T-cell (primary cell): ENCODE results near the gene GPNMB. TPM values are rescaled to one million over a fixed set of nuclear protein-coding genes. Genes with fewer than 3 reads are reported as not detected.

Source experiments
- ATAC-seq, 4 experiments: fragments of 200-7000 bp in 3 of 4; fragments of 150-1000 bp in 1 of 4; cut with Tn5 transposase; replicated peaks in 1 of 4; 1 replicate in 3 of 4; 2 replicates in 1 of 4; pipeline ENCODE4 v1.10.0; 2021; ENCODE audit warnings: moderate library complexity in 3 of 4, mild to moderate bottlenecking in 2 of 4, moderate number of reproducible peaks in 1 of 4
- CTCF ChIA-PET, 2 donors: fragments of 300-600 bp; sonication (Branson Sonifier 250); formaldehyde crosslinking; loops; one replicate each; lab custom pipeline; 2022; ENCODE audit warnings: antibody characterized with exemption in 2 of 2; lab: Charles Lee
- POLR2A ChIA-PET, 2 donors: fragments of 300-600 bp; sonication (Branson Sonifier 250); formaldehyde crosslinking; loops; one replicate each; lab custom pipeline; 2022; ENCODE audit warnings: antibody characterized with exemption in 2 of 2; lab: Charles Lee
- DNase-seq, 35 experiments: peaks; one replicate each; pipeline versions ENCODE4 v3.0.0 to v3.0.0-alpha.2; 2013 to 2023
- H3K27ac ChIP-seq: one replicate; pipeline ENCODE4 v1.5.1; 2013; ENCODE audit warnings: low read length
- H3K27me3 ChIP-seq, 2 experiments: replicated peaks in 1 of 2; 1 replicate in 1 of 2; 2 replicates in 1 of 2; pipeline versions ENCODE4 v1.6.1 to v1.7.0; 2013; ENCODE audit warnings: low read length in 1 of 2, mixed read lengths in 1 of 2; ENCODE audit not compliant: control insufficient read depth in 2 of 2, insufficient read depth in 2 of 2; ENCODE audit errors: extremely low read depth in 1 of 2
- H3K36me3 ChIP-seq, 2 donors: 1 replicate in 1 of 2; 2 replicates in 1 of 2; pipeline versions ENCODE4 v1.6.1 to v1.7.0; 2013; ENCODE audit warnings: low read length in 1 of 2; ENCODE audit not compliant: control insufficient read depth in 2 of 2, insufficient read depth in 1 of 2; ENCODE audit errors: extremely low read depth in 1 of 2
- H3K4me1 ChIP-seq, 2 experiments: 1 replicate in 1 of 2; 2 replicates in 1 of 2; pipeline versions ENCODE4 v1.6.1 to v1.7.0; 2013; ENCODE audit warnings: low read length in 2 of 2, mixed read lengths in 1 of 2; ENCODE audit not compliant: insufficient read depth in 2 of 2, control insufficient read depth in 1 of 2; ENCODE audit errors: extremely low read depth in 1 of 2
- H3K4me3 ChIP-seq, 2 donors: 1 replicate in 1 of 2; 2 replicates in 1 of 2; pipeline versions ENCODE4 v1.5.1 to v1.7.0; 2013; ENCODE audit warnings: mild to moderate bottlenecking in 2 of 2, low read length in 1 of 2, moderate library complexity in 1 of 2; ENCODE audit not compliant: control insufficient read depth in 1 of 2; ENCODE audit errors: extremely low read depth in 1 of 2
- H3K9me3 ChIP-seq: 2 replicates; pipeline ENCODE4 v1.7.0; 2013
- H3K27ac Mint-ChIP-seq, 2 donors: one replicate each; pipeline ENCODE4 v1.8.0; 2020 to 2021; ENCODE audit warnings: mild to moderate bottlenecking in 2 of 2, mixed read lengths in 2 of 2
- H3K27me3 Mint-ChIP-seq, 2 donors: one replicate each; pipeline ENCODE4 v1.8.0; 2021 to 2022; ENCODE audit warnings: mixed read lengths in 2 of 2
- H3K36me3 Mint-ChIP-seq: one replicate; pipeline ENCODE4 v1.8.0; 2021; ENCODE audit warnings: mixed read lengths
- H3K4me1 Mint-ChIP-seq, 3 donors: one replicate each; pipeline ENCODE4 v1.8.0; 2020 to 2022; ENCODE audit warnings: mixed read lengths in 3 of 3, mild to moderate bottlenecking in 1 of 3
- H3K4me3 Mint-ChIP-seq, 3 donors: one replicate each; pipeline ENCODE4 v1.8.0; 2020 to 2022; ENCODE audit warnings: mild to moderate bottlenecking in 3 of 3, mixed read lengths in 3 of 3, moderate library complexity in 3 of 3
- H3K9me3 Mint-ChIP-seq, 3 donors: one replicate each; pipeline ENCODE4 v1.8.0; 2020 to 2022; ENCODE audit warnings: mixed read lengths in 3 of 3
- WGBS: methylation state at CpG from one replicate; pipeline ENCODE4 v1.1.5; 2013; ENCODE audit warnings: missing lambda C conversion rate; ENCODE audit not compliant: insufficient coverage; 5-methylcytosine and 5-hydroxymethylcytosine counted together
- total RNA-seq, 35 experiments: library from RNA in 6 of 35; stranded (reverse) in 6 of 35; fragments of 120-200 nt in 1 of 35; gene quantifications; one replicate each; pipeline versions ENCODE4 v1.2.1 to v1.2.4 and lab custom pipeline; 2013 to 2026

Gene GPNMB
- total RNA-seq, 5 donors from 2014 or later (not counting 1 experiment from before 2014, with no cell fraction given) = 0.76 to 1.4 (median 0.82) TPM; not detected in 2

DNA sequence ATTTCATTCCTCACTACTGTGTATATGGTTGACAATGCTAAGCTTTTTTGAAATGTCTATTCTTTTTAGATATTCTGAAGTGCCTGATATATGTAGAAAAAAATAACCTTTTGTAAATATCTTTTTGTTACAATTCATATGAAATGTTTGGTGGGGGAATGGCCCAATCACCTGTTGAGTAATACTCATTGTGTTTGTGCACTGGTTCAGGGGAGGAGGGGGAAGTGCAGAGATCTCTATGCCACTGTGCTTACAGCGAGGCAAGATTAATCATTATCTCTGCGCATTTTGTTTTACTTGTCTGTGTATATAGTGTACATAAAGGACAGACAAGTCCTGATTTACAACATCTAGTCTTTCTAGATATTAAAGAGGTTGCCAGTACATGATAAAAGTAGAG, 39.6 kb upstream of the GPNMB start:
- no peaks in the 10 kb centered on the region for H3K9me3 Mint-ChIP-seq
- peaks cover 26 to 30% of the 10 kb centered on the region in 2 donors for H3K27me3 Mint-ChIP-seq
- no peak for ATAC-seq
- ChIA-PET CTCF (no interaction called here), POLR2A (no interaction called here)
- Histone ChIP-seq H3K27me3 (peaks cover 0 to 18% of the 10 kb centered on the region in 2 experiments), H3K4me3 (no peak overlapping the region), H3K27ac (no peak overlapping the region), H3K9me3 (no peaks in the 10 kb centered on the region), H3K36me3 (no peaks in the 10 kb centered on the region), H3K4me1 (no peaks in the 10 kb centered on the region)
- peaks cover 26% of the 10 kb centered on the region for H3K36me3 Mint-ChIP-seq
- DNase-seq = no peak
- peak overlapping the region in 1 of 3 donors; percentile 57 for H3K4me3 Mint-ChIP-seq
- peaks cover 0 to 8% (median 4%) of the 10 kb centered on the region in 3 donors for H3K4me1 Mint-ChIP-seq
- WGBS = no CpG with 5 or more reads among the region's 2 CpGs
- H3K27ac Mint-ChIP-seq = no peak overlapping the region

GRCh38 chr7:23207884-23208283, 38.7 kb upstream of the GPNMB start:
- H3K9me3 ChIP-seq = no peaks in the 10 kb centered on the region
- H3K27me3 Mint-ChIP-seq = peaks cover 26 to 30% of the 10 kb centered on the region in 2 donors
- no peaks in the 10 kb centered on the region for H3K4me1 ChIP-seq
- H3K27me3 ChIP-seq = peaks cover 0 to 18% of the 10 kb centered on the region in 2 experiments
- H3K27ac Mint-ChIP-seq = no peak overlapping the region
- ChIA-PET POLR2A (no interaction called here), CTCF (no interaction called here)
- DNase-seq (no peak), ATAC-seq (no peak)
- H3K36me3 ChIP-seq = no peaks in the 10 kb centered on the region
- H3K36me3 Mint-ChIP-seq = peaks cover 23% of the 10 kb centered on the region
- H3K9me3 Mint-ChIP-seq = no peaks in the 10 kb centered on the region
- H3K27ac ChIP-seq = no peak overlapping the region
- H3K4me1 Mint-ChIP-seq = peaks cover 0 to 8% (median 4%) of the 10 kb centered on the region in 3 donors
- WGBS = no CpG with 5 or more reads among the region's 3 CpGs
- no peak overlapping the region for H3K4me3 ChIP-seq
- no peak overlapping the region for H3K4me3 Mint-ChIP-seq

GRCh38 chr7:23208316-23208715, 38.3 kb upstream of the GPNMB start:
- ATAC-seq (no peak), DNase-seq (no peak)
- 90% methylated on average over 2 of the region's 4 CpGs for WGBS
- Histone ChIP-seq H3K4me3 (no peak overlapping the region), H3K36me3 (no peaks in the 10 kb centered on the region), H3K9me3 (no peaks in the 10 kb centered on the region), H3K4me1 (no peaks in the 10 kb centered on the region), H3K27ac (no peak overlapping the region), H3K27me3 (peaks cover 0 to 18% of the 10 kb centered on the region in 2 experiments)
- no peak overlapping the region for H3K4me3 Mint-ChIP-seq
- peaks cover 0 to 8% (median 4%) of the 10 kb centered on the region in 3 donors for H3K4me1 Mint-ChIP-seq
- no peaks in the 10 kb centered on the region for H3K9me3 Mint-ChIP-seq
- H3K36me3 Mint-ChIP-seq = peaks cover 23% of the 10 kb centered on the region
- H3K27ac Mint-ChIP-seq = no peak overlapping the region
- ChIA-PET CTCF (no interaction called here), POLR2A (no interaction called here)
- H3K27me3 Mint-ChIP-seq = peaks cover 26 to 30% of the 10 kb centered on the region in 2 donors

DNA sequence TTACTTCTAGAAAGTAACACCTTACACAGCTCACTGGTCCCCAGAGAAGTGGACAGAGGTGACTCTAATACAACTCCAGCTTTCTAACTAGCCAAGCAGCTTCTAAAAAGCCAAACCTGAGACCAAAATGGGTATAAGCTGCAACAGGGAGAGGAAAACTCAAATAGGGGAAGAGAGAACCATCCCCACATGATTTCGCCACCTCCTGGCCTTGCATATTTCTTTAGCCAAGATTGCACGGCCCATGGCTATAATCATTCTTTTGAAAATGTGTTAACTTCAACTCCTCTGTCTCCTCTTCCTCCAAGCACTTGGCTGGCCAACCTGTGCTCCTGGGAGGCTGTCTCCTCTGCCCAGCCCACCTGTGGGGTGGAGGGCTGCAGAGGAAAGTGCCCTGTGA, 36.1 kb upstream of the GPNMB start:
- Mint-ChIP-seq H3K4me3 (no peak overlapping the region), H3K4me1 (peaks cover 0 to 6% (median 2%) of the 10 kb centered on the region in 3 donors), H3K9me3 (no peaks in the 10 kb centered on the region), H3K27me3 (peaks cover 22 to 25% of the 10 kb centered on the region in 2 donors), H3K36me3 (peaks cover 4% of the 10 kb centered on the region), H3K27ac (no peak overlapping the region)
- Histone ChIP-seq H3K27me3 (peaks cover 0 to 22% of the 10 kb centered on the region in 2 experiments), H3K4me3 (no peak overlapping the region), H3K27ac (no peak overlapping the region), H3K36me3 (no peaks in the 10 kb centered on the region), H3K4me1 (no peaks in the 10 kb centered on the region), H3K9me3 (no peaks in the 10 kb centered on the region)
- WGBS = no CpG with 5 or more reads among the region's 2 CpGs
- ChIA-PET POLR2A (no interaction called here), CTCF (no interaction called here)
- DNase-seq (no peak), ATAC-seq (no peak)

- CTCF ChIA-PET = no interaction called here
- Mint-ChIP-seq H3K27ac (no peak overlapping the region), H3K4me3 (no peak overlapping the region), H3K27me3 (peaks cover 24 to 25% of the 10 kb centered on the region in 2 donors), H3K36me3 (peaks cover 2% of the 10 kb centered on the region), H3K9me3 (no peaks in the 10 kb centered on the region), H3K4me1 (peaks cover 0 to 1% (median 0%) of the 10 kb centered on the region in 3 donors)
- Histone ChIP-seq H3K36me3 (no peaks in the 10 kb centered on the region), H3K27ac (no peak overlapping the region), H3K27me3 (peaks cover 0 to 16% of the 10 kb centered on the region in 2 experiments), H3K9me3 (no peaks in the 10 kb centered on the region), H3K4me1 (no peaks in the 10 kb centered on the region), H3K4me3 (no peak overlapping the region)
- no peak for ATAC-seq
- POLR2A ChIA-PET = no interaction called here
- DNase-seq = no peak
- 80% methylated on average over 4 of the region's 11 CpGs for WGBS
Measured at GRCh38 chr7:23211589-23211988, 35.0 kb upstream of the GPNMB start.

DNA sequence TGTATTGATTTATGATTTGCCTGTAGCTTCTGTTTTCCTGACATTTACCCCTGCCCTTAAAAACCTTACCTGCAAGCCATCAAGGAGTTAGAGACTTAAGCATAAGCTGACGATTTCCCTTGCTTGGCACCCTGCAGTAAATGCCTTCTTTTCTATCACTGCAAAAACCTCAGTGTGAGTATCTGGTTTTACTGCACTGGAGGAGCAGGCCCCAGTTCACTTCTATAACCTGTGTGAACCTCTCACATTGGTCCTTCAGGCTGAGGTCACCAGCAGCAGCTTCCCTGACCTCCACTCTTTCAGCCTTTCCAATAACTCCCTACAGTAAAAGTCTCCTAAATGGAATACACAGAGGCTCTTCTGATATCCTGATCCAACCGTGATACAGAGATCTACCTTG, 34.2 kb upstream of the GPNMB start:
- H3K27me3 ChIP-seq = peaks cover 0 to 19% of the 10 kb centered on the region in 2 experiments
- Mint-ChIP-seq H3K4me1 (no peaks in the 10 kb centered on the region), H3K9me3 (no peaks in the 10 kb centered on the region), H3K4me3 (no peak overlapping the region), H3K27me3 (peaks cover 17 to 19% of the 10 kb centered on the region in 2 donors), H3K27ac (no peak overlapping the region), H3K36me3 (no peaks in the 10 kb centered on the region)
- no peak overlapping the region for H3K27ac ChIP-seq
- WGBS = 79% methylated on average over 2 of the region's 2 CpGs
- POLR2A ChIA-PET = no interaction called here
- no peak overlapping the region for H3K4me3 ChIP-seq
- DNase-seq (no peak), ATAC-seq (no peak)
- no peaks in the 10 kb centered on the region for H3K36me3 ChIP-seq
- H3K9me3 ChIP-seq = no peaks in the 10 kb centered on the region
- no peaks in the 10 kb centered on the region for H3K4me1 ChIP-seq
- CTCF ChIA-PET = no interaction called here

GRCh38 chr7:23212841-23213240, 33.7 kb upstream of the GPNMB start:
- WGBS = no CpG with 5 or more reads among the region's 4 CpGs
- ATAC-seq (no peak), DNase-seq (no peak)
- Mint-ChIP-seq H3K4me3 (no peak overlapping the region), H3K36me3 (no peaks in the 10 kb centered on the region), H3K27ac (no peak overlapping the region), H3K9me3 (no peaks in the 10 kb centered on the region), H3K4me1 (no peaks in the 10 kb centered on the region), H3K27me3 (peaks cover 13 to 19% of the 10 kb centered on the region in 2 donors)
- Histone ChIP-seq H3K27me3 (peaks cover 0 to 19% of the 10 kb centered on the region in 2 experiments), H3K36me3 (no peaks in the 10 kb centered on the region), H3K9me3 (no peaks in the 10 kb centered on the region), H3K27ac (no peak overlapping the region), H3K4me1 (no peaks in the 10 kb centered on the region), H3K4me3 (no peak overlapping the region)
- CTCF ChIA-PET = no interaction called here
- POLR2A ChIA-PET = no interaction called here
